Astrocyte (in vitro differentiated cells and primary cell): Measurements from ENCODE around the gene DHX36. TPM values are rescaled to one million over a fixed set of nuclear protein-coding genes. Genes with fewer than 3 reads are reported as not detected.
A peak's percentile ranks its signal among the peaks of the same experiment; 100 is the strongest.

Experiments
- DNase-seq: peaks from one replicate; pipeline ENCODE4 v3.0.0-alpha.2; 2010; ENCODE audit warnings: low read depth
- FAIRE-seq: peaks from 2 replicates; lab custom pipeline; 2011; peaks lifted over from hg19 to GRCh38; lab: Jason Lieb, UNC
- H2AFZ ChIP-seq: 2 replicates; pipeline ENCODE4 v1.6.0; 2012; ENCODE audit warnings: low read depth, low read length, inconsistent platforms
- H3K27ac ChIP-seq: 2 replicates; pipeline ENCODE4 v1.5.1; 2011; ENCODE audit warnings: low read depth, low read length, inconsistent platforms
- H3K27me3 ChIP-seq: 2 replicates; pipeline ENCODE4 v1.6.0; 2011; ENCODE audit warnings: low read length, inconsistent platforms; ENCODE audit not compliant: insufficient read depth
- H3K36me3 ChIP-seq: 2 replicates; pipeline ENCODE4 v1.5.1; 2011; ENCODE audit warnings: low read length, inconsistent platforms; ENCODE audit not compliant: insufficient read depth
- H3K4me1 ChIP-seq: 2 replicates; pipeline ENCODE4 v1.5.1; 2011; ENCODE audit warnings: low read length, inconsistent platforms; ENCODE audit not compliant: insufficient read depth
- H3K4me2 ChIP-seq: 2 replicates; pipeline ENCODE4 v1.6.0; 2012; ENCODE audit warnings: low read length, inconsistent platforms
- H3K4me3 ChIP-seq: 2 replicates; pipeline ENCODE4 v1.5.1; 2011; ENCODE audit warnings: low read depth, mild to moderate bottlenecking, low read length, inconsistent platforms; ENCODE audit not compliant: insufficient read depth
- H3K79me2 ChIP-seq: 2 replicates; pipeline ENCODE4 v1.6.0; 2012; ENCODE audit warnings: mild to moderate bottlenecking, low read length, inconsistent platforms; ENCODE audit not compliant: insufficient read depth
- H3K9ac ChIP-seq: 2 replicates; pipeline ENCODE4 v1.6.0; 2012; ENCODE audit warnings: mild to moderate bottlenecking, low read length, inconsistent platforms
- H3K9me3 ChIP-seq: 2 replicates; pipeline ENCODE4 v1.5.1; 2012; ENCODE audit warnings: low read depth, mild to moderate bottlenecking, low read length, inconsistent platforms; ENCODE audit not compliant: insufficient read depth
- H4K20me1 ChIP-seq: 2 replicates; pipeline ENCODE4 v1.6.0; 2012; ENCODE audit warnings: low read length, inconsistent platforms; ENCODE audit not compliant: insufficient read depth
- H3K27ac Mint-ChIP-seq: one replicate; pipeline ENCODE4 v1.8.0; 2021; ENCODE audit warnings: mild to moderate bottlenecking, mixed read lengths; ENCODE audit not compliant: unreplicated experiment
- H3K27me3 Mint-ChIP-seq: one replicate; pipeline ENCODE4 v1.8.0; 2021; ENCODE audit warnings: low read depth, mixed read lengths; ENCODE audit not compliant: unreplicated experiment
- H3K36me3 Mint-ChIP-seq: one replicate; pipeline ENCODE4 v1.8.0; 2021; ENCODE audit warnings: low read depth, mixed read lengths; ENCODE audit not compliant: unreplicated experiment
- H3K4me1 Mint-ChIP-seq: one replicate; pipeline ENCODE4 v1.8.0; 2021; ENCODE audit warnings: low read depth, mixed read lengths; ENCODE audit not compliant: unreplicated experiment
- H3K4me3 Mint-ChIP-seq: one replicate; pipeline ENCODE4 v1.8.0; 2021; ENCODE audit warnings: mild to moderate bottlenecking, moderate library complexity, mixed read lengths; ENCODE audit not compliant: unreplicated experiment
- H3K9me3 Mint-ChIP-seq: one replicate; pipeline ENCODE4 v1.8.0; 2021; ENCODE audit warnings: mild to moderate bottlenecking, mixed read lengths; ENCODE audit not compliant: unreplicated experiment
- CTCF ChIP-seq: IDR thresholded peaks from 2 replicates; pipeline ENCODE4 v1.5.1; 2011; ENCODE audit warnings: low read depth, mild to moderate bottlenecking, inconsistent platforms, low read length, moderate library complexity; ENCODE audit not compliant: insufficient read depth
- EZH2 ChIP-seq: IDR thresholded peaks from 2 replicates; pipeline ENCODE4 v1.6.1; 2012; ENCODE audit warnings: mild to moderate bottlenecking, low read length, inconsistent platforms; ENCODE audit not compliant: insufficient read depth
- total RNA-seq: library from RNA; stranded (reverse); gene quantifications from 2 replicates; pipeline ENCODE4 v1.2.1, GENCODE V29; 2021

Gene DHX36
- total RNA-seq, 1 donor from 2014 or later = 68.9 TPM

- H3K27me3 Mint-ChIP-seq = no peaks in the 10 kb centered on the region
- H3K36me3 Mint-ChIP-seq = no peaks in the 10 kb centered on the region
- H3K4me1 Mint-ChIP-seq = peaks cover 4% of the 10 kb centered on the region
- no peaks in the 10 kb centered on the region for H3K9me3 Mint-ChIP-seq
- H3K27ac Mint-ChIP-seq = peak overlapping the region; percentile 95
- no peak for FAIRE-seq
- H3K27ac ChIP-seq = peak overlapping the region; percentile 89
- no peaks in the 10 kb centered on the region for H3K36me3 ChIP-seq
- peaks cover 42% of the 10 kb centered on the region for H3K79me2 ChIP-seq
- peak overlapping the region; percentile 67 for H2AFZ ChIP-seq
- TF ChIP-seq EZH2 = no peak
- no peak for TF ChIP-seq CTCF
- peaks cover 27% of the 10 kb centered on the region for H4K20me1 ChIP-seq
- H3K9ac ChIP-seq = peak overlapping the region; percentile 87
- H3K4me1 ChIP-seq = no peaks in the 10 kb centered on the region
- peak overlapping the region; percentile 95 for H3K4me3 Mint-ChIP-seq
- peak overlapping the region; percentile 84 for H3K4me3 ChIP-seq
- H3K27me3 ChIP-seq = no peaks in the 10 kb centered on the region
- no peaks in the 10 kb centered on the region for H3K9me3 ChIP-seq
- peak overlapping the region; percentile 88 for H3K4me2 ChIP-seq
- no peak for DNase-seq
Observed at GRCh38 chr3:154324919-154325318, 632 bp upstream of the DHX36 start.

- peaks cover 5% of the 10 kb centered on the region for H3K36me3 Mint-ChIP-seq
- H3K9ac ChIP-seq = no peak overlapping the region
- peaks cover 13% of the 10 kb centered on the region for H3K4me1 Mint-ChIP-seq
- no peak overlapping the region for H3K27ac ChIP-seq
- no peak for FAIRE-seq
- H3K36me3 ChIP-seq = peaks cover 18% of the 10 kb centered on the region
- H4K20me1 ChIP-seq = peaks cover 57% of the 10 kb centered on the region
- no peak overlapping the region for H3K4me3 ChIP-seq
- TF ChIP-seq CTCF (no peak), EZH2 (no peak)
- no peaks in the 10 kb centered on the region for H3K9me3 Mint-ChIP-seq
- peak overlapping the region; percentile 29 for H3K27ac Mint-ChIP-seq
- H3K79me2 ChIP-seq = peaks cover 91% of the 10 kb centered on the region
- H3K4me1 ChIP-seq = peaks cover 3% of the 10 kb centered on the region
- no peaks in the 10 kb centered on the region for H3K9me3 ChIP-seq
- no peak for DNase-seq
- H3K4me2 ChIP-seq = peak overlapping the region; percentile 20
- no peaks in the 10 kb centered on the region for H3K27me3 Mint-ChIP-seq
- H2AFZ ChIP-seq = no peak overlapping the region
- no peak overlapping the region for H3K4me3 Mint-ChIP-seq
- H3K27me3 ChIP-seq = no peaks in the 10 kb centered on the region
Observed at GRCh38 chr3:154316974-154317767, 7.1 kb downstream of the DHX36 start.

- Mint-ChIP-seq H3K4me3 (no peak overlapping the region), H3K4me1 (peaks cover 9% of the 10 kb centered on the region), H3K27ac (no peak overlapping the region), H3K36me3 (peaks cover 5% of the 10 kb centered on the region), H3K27me3 (no peaks in the 10 kb centered on the region), H3K9me3 (no peaks in the 10 kb centered on the region)
- Histone ChIP-seq H3K27ac (no peak overlapping the region), H4K20me1 (peaks cover 30% of the 10 kb centered on the region), H3K4me2 (no peak overlapping the region), H3K36me3 (peaks cover 26% of the 10 kb centered on the region), H3K79me2 (peaks cover 68% of the 10 kb centered on the region), H3K9ac (no peak overlapping the region), H3K27me3 (no peaks in the 10 kb centered on the region), H3K4me3 (no peak overlapping the region), H3K4me1 (peaks cover 3% of the 10 kb centered on the region), H3K9me3 (no peaks in the 10 kb centered on the region), H2AFZ (no peak overlapping the region)
- no peak for DNase-seq
- TF ChIP-seq EZH2 (no peak), CTCF (no peak)
- no peak for FAIRE-seq
Observed at GRCh38 chr3:154314152-154314551, 10.1 kb downstream of the DHX36 start.
